Stomach smooth muscle (tissue), 2 donors: ENCODE measurements around the gene CSTB.

Experiments
- H3K27ac ChIP-seq: one replicate; pipeline ENCODE4 v1.7.0; 2013; ENCODE audit warnings: mild to moderate bottlenecking, low read length, inconsistent platforms
- H3K27me3 ChIP-seq, 2 donors: one replicate each; pipeline ENCODE4 v1.7.0; 2013; ENCODE audit warnings: low read length in 2 of 2; ENCODE audit not compliant: insufficient read depth in 2 of 2, control insufficient read depth in 1 of 2
- H3K36me3 ChIP-seq, 2 donors: one replicate each; pipeline ENCODE4 v1.7.0; 2013; ENCODE audit warnings: low read length in 2 of 2; ENCODE audit not compliant: control insufficient read depth in 2 of 2, insufficient read depth in 2 of 2
- H3K4me1 ChIP-seq: one replicate; pipeline ENCODE4 v1.7.0; 2013; ENCODE audit warnings: low read length; ENCODE audit not compliant: control insufficient read depth, insufficient read depth
- H3K4me3 ChIP-seq, 2 donors: one replicate each; pipeline ENCODE4 v1.7.0; 2013; ENCODE audit warnings: low read length in 2 of 2
- H3K9ac ChIP-seq, 2 donors: one replicate each; pipeline ENCODE4 v1.7.0; 2013; ENCODE audit warnings: low read length in 2 of 2, mild to moderate bottlenecking in 1 of 2
- H3K9me3 ChIP-seq, 2 donors: one replicate each; pipeline ENCODE4 v1.7.0; 2013; ENCODE audit warnings: low read length in 2 of 2; ENCODE audit not compliant: control insufficient read depth in 2 of 2
- donor health status: healthy.
- donor health status: Pancreatic carcinoma.

Gene CSTB

DNA sequence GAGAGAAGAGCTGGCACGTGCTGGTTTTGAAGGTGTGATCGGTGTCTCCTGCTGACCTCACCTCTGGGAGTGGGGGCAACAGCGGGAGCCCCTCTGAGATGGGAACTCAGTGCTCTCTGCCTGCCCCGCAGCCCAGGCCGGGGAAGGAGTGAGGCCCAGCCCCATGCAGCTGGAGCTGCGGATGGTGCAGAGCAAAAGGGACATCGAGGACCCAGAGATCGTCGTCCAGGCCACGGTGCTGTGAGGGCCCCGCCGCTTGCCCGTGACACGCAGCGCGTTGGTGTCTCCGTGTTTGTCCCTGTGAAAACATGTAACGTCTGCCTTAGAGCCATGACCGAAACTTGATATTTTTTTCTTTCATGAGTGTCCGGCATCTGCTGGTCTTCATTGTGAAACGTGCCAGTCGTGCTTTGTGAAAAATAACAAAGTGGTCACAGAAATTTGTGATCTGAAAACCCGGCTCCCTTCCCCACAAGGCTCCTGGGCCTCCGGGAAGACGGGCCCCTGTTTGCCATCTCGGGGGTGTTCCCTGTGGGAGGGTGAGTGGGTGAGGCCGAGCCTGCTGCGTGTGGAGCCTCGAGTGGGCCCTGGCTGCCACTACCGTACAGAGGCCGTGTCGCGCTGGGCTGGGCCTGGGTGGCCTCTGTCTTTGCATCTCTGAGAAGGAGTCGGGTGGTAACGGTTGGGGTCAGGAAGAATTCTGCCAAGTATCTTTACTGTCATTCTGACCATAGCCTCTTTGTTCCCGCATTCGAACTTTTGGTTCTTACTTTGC, 20.1 kb downstream of the CSTB start:
- peaks cover 29% of the 10 kb centered on the region in 2 donors for H3K36me3 ChIP-seq
- no peaks in the 10 kb centered on the region for H3K9me3 ChIP-seq
- no peak overlapping the region for H3K9ac ChIP-seq
- peaks cover 18% of the 10 kb centered on the region for H3K4me1 ChIP-seq
- no peaks in the 10 kb centered on the region for H3K27me3 ChIP-seq
- H3K27ac ChIP-seq = no peak overlapping the region
- H3K4me3 ChIP-seq = no peak overlapping the region

- H3K4me3 ChIP-seq = no peak overlapping the region
- H3K27ac ChIP-seq = no peak overlapping the region
- peaks cover 18% of the 10 kb centered on the region for H3K4me1 ChIP-seq
- H3K9ac ChIP-seq = no peak overlapping the region
- no peaks in the 10 kb centered on the region for H3K9me3 ChIP-seq
- H3K27me3 ChIP-seq = no peaks in the 10 kb centered on the region
- peaks cover 34 to 37% of the 10 kb centered on the region in 2 donors for H3K36me3 ChIP-seq
Measured at GRCh38 chr21:43754948-43755781, 20.9 kb downstream of the CSTB start.

- H3K4me1 ChIP-seq = peaks cover 11% of the 10 kb centered on the region
- H3K4me3 ChIP-seq = no peak overlapping the region
- no peak overlapping the region for H3K27ac ChIP-seq
- H3K27me3 ChIP-seq = no peaks in the 10 kb centered on the region
- no peak overlapping the region for H3K9ac ChIP-seq
- H3K36me3 ChIP-seq = peaks cover 34 to 39% of the 10 kb centered on the region in 2 donors
- H3K9me3 ChIP-seq = no peaks in the 10 kb centered on the region
Measured at GRCh38 chr21:43753439-43753799, 22.7 kb downstream of the CSTB start.

GRCh38 chr21:43752758-43753438, 23.2 kb downstream of the CSTB start:
- H3K27ac ChIP-seq = no peak overlapping the region
- peaks cover 34 to 39% of the 10 kb centered on the region in 2 donors for H3K36me3 ChIP-seq
- H3K4me3 ChIP-seq = no peak overlapping the region
- H3K9ac ChIP-seq = no peak overlapping the region
- no peaks in the 10 kb centered on the region for H3K9me3 ChIP-seq
- H3K27me3 ChIP-seq = no peaks in the 10 kb centered on the region
- peaks cover 6% of the 10 kb centered on the region for H3K4me1 ChIP-seq

- no peaks in the 10 kb centered on the region for H3K27me3 ChIP-seq
- H3K4me1 ChIP-seq = no peaks in the 10 kb centered on the region
- H3K9ac ChIP-seq = no peak overlapping the region
- H3K4me3 ChIP-seq = no peak overlapping the region
- H3K9me3 ChIP-seq = no peaks in the 10 kb centered on the region
- no peak overlapping the region for H3K27ac ChIP-seq
- H3K36me3 ChIP-seq = peaks cover 37 to 42% of the 10 kb centered on the region in 2 donors
Measured at GRCh38 chr21:43751955-43752591, 24.0 kb downstream of the CSTB start.

- H3K27ac ChIP-seq = no peak overlapping the region
- H3K36me3 ChIP-seq = peaks cover 25 to 40% of the 10 kb centered on the region in 2 donors
Measured at GRCh38 chr21:43750339-43751033, 25.6 kb downstream of the CSTB start.

GRCh38 chr21:43749651-43750262, 26.4 kb downstream of the CSTB start:
- no peak overlapping the region for H3K4me3 ChIP-seq
- no peak overlapping the region for H3K27ac ChIP-seq
- H3K36me3 ChIP-seq = peaks cover 27 to 42% of the 10 kb centered on the region in 2 donors
- H3K9ac ChIP-seq = no peak overlapping the region
- H3K27me3 ChIP-seq = no peaks in the 10 kb centered on the region
- no peaks in the 10 kb centered on the region for H3K4me1 ChIP-seq
- no peaks in the 10 kb centered on the region for H3K9me3 ChIP-seq

More at GRCh38 chr21:43750339-43751033, 25.6 kb downstream of the CSTB start:
- H3K4me3 ChIP-seq = no peak overlapping the region
- H3K9me3 ChIP-seq = no peaks in the 10 kb centered on the region
- H3K9ac ChIP-seq = no peak overlapping the region
- no peaks in the 10 kb centered on the region for H3K27me3 ChIP-seq
- no peaks in the 10 kb centered on the region for H3K4me1 ChIP-seq

DNA sequence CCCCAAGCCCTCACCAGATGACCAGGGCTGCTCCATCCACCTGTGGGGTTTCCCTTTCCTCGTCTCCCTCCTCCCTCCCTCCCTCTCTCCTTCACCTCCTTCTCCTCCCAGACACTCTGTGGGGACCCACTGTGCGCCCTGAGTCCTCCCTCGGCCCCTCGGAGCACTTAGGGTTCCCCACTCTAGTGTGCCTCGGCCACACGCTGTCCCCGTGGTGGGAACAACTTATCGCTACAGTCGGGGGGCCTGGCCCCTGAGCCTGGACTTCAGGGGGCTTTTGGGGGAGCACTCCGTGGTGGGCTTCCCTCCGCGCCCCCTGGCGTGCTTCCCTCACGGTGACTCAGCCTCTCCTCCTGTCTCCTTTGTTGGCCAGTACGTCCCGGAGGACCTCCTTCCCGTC, 27.5 kb downstream of the CSTB start:
- Histone ChIP-seq H3K27me3 (no peaks in the 10 kb centered on the region), H3K9me3 (no peaks in the 10 kb centered on the region), H3K4me1 (no peaks in the 10 kb centered on the region), H3K9ac (no peak overlapping the region), H3K4me3 (no peak overlapping the region), H3K27ac (no peak overlapping the region), H3K36me3 (peaks cover 29 to 39% of the 10 kb centered on the region in 2 donors)

GRCh38 chr21:43745772-43746517, 30.2 kb downstream of the CSTB start:
- Histone ChIP-seq H3K27ac (no peak overlapping the region), H3K9me3 (no peaks in the 10 kb centered on the region), H3K4me3 (no peak overlapping the region), H3K4me1 (peaks cover 3% of the 10 kb centered on the region), H3K9ac (no peak overlapping the region), H3K27me3 (no peaks in the 10 kb centered on the region), H3K36me3 (peaks cover 16 to 26% of the 10 kb centered on the region in 2 donors)
